ENCODE measurements around the gene R3HDM2.
"Not testable (repeated sequence)": the region's sequence is repeated elsewhere in the genome, so short reads cannot be mapped to it uniquely, and the experiment has no call there.

R3HDM2 gene

GRCh38 chr12:57452181-57452936 is 21.5 kb upstream of the R3HDM2 start:
- no peak for DNase-seq

GRCh38 chr12:57451233-57451778 is 20.5 kb upstream of the R3HDM2 start:
- DNase-seq: no peak

DNA sequence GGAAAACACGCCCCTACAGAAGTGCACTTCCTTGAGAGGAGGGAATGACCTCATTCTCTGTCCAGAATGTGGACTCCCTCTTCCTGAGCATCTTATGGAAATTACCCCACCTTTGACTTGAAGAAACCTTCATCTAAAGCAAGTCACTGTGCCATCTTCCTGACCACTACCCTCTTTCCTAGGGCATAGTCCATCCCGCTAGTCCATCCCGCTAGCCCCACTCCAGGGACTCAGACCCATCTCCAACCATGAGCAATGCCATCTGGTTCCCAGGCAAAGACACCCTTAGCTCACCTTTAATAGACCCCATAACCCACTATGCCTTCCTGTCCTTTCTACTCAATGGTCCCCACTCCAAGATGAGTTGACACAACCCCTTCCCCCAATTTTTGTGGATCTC is 19.2 kb upstream of the R3HDM2 start:
- DNase-seq: no peak

- DNase-seq: no peak
Observed at GRCh38 chr12:57449375-57449774, 18.5 kb upstream of the R3HDM2 start.

GRCh38 chr12:57448669-57449068 is 17.8 kb upstream of the R3HDM2 start:
- no peak for DNase-seq

GRCh38 chr12:57446292-57446960 is 15.6 kb upstream of the R3HDM2 start:
- no peak for DNase-seq

GRCh38 chr12:57444744-57445143 is 13.9 kb upstream of the R3HDM2 start:
- no peak for DNase-seq

DNA sequence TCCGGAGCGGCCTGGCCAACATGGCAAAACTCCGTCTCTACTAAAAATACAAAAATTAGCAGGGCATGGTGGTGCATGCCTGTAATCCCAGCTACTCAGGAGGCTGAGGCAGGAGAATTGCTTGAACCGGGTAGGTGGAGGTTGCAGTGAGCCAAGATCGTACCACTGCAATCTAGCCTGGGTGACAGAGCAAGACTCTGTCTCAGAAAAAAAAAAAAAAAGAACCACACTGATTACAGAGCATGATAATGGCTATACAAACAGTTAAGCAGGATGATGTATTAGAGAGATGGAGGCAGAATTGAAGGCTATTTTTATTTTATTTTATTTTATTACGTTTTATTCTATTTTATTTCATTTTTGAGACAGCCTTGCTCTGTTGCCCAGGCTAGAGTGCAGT is 13.5 kb upstream of the R3HDM2 start:
- DNase-seq: not testable (repeated sequence)

- no peak for DNase-seq
Observed at GRCh38 chr12:57441846-57442427, 11.1 kb upstream of the R3HDM2 start.

- not testable (repeated sequence) for DNase-seq
Observed at GRCh38 chr12:57441393-57441792, 10.6 kb upstream of the R3HDM2 start.

GRCh38 chr12:57439762-57440266 is 9.0 kb upstream of the R3HDM2 start:
- DNase-seq: no peak

DNA sequence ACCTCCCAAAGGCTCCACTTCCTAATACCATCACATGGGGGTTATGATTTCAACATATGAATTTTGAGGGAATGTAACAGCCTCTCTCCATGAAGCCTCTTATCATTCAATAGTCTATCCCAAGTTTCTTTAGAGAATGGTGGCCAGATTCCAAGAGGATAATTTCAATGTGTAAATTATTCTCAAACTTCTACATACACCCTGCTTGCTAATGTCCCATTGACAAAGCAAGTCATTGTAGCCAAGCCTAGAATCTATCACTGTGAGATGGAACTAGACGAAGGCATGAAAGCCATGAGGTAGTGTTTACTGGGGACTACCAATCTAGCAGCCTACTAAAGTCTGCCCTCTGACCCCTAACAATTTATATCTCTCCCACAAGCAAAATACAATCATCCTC is 7.6 kb upstream of the R3HDM2 start:
- no peak for DNase-seq

DNA sequence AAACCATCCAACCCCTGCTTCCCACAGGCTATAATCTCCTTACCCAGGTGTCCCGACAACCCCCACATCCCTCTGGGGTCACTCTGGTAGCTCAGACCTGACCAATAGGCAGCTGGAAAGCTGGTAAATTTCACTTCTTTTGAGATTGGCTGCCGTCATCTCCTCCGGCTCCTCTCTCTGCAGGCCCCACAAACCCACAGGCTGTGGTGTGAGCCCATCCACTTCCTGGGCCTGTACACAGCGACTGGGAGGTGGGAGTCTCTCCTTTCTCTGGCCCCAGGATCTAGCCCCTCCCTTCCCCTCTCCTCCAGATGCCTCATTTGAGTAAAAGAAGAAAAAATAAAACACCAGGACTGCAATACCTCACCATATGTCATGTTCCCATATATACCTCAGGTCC is 4.5 kb upstream of the R3HDM2 start:
- DNase-seq: no peak

- no peak for DNase-seq
Observed at GRCh38 chr12:57434517-57435223, 3.8 kb upstream of the R3HDM2 start, which contains the start of gene INHBC. Gene INHBC, plus strand, starts transcription at chr12:57434784. Its CDS starts 103 bp downstream, at chr12:57434887.

DNA sequence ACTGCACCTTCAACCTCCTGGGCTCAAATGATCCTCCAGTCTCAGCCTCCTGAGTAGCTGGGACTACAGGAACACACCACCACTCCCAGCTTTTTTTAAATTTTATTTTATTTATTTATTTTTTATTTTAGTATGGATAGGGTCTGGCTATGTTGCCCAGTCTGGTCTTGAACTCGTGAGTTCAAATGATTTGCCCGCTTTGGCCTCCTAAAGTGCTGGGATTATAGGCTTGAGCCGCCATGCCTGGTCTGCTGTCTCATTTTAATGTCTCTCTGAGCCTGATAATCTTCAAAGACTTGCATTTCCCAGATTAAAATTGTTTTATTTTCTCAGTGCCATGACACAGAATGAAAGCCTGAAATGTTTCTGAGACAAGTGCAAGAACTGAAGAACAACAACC is 2.5 kb upstream of the R3HDM2 start:
- no peak for DNase-seq

GRCh38 chr12:57431654-57432188 is 878 bp upstream of the R3HDM2 start:
- DNase-seq: no peak

DNA sequence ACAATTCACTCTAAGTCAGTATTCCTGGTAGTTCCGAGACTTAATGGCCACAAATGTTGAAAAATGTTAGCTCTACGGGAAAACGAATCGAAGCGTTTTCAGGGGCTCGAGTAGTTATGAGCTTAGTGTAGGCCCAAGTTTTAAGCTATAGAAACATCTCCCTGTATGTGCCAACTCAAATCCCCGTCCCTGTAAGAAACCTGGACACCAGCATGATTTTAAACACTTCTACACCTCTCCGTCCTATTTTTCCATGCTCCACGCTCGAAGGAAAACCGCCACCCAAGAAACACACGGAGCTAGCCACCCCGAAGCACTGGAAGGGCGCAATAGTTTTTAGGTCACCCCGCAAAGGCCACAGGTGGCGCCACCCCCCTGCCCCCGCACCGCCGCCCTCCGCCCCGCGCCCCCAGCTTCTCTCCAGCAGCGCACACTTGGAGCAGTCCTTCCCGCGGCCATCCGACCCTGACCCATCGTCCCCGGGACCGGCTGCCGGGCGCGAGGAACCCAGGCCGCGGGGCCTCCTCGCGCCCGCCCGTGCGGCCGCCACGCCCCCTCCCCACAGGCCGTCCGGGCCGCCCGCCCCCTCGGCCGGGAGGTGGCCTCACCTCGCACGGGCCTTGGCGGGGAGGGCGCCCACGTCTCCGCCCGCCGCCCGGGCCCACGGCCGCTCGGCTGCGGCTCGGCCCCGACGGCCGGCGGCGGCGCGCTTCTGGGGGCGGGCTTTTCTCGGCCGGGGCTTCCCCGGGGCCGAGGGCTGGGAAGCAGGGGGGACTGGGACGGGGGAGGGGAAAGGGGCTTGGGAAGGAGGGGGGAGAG is 522 bp downstream of the R3HDM2 start:
- no peak for DNase-seq

DNA sequence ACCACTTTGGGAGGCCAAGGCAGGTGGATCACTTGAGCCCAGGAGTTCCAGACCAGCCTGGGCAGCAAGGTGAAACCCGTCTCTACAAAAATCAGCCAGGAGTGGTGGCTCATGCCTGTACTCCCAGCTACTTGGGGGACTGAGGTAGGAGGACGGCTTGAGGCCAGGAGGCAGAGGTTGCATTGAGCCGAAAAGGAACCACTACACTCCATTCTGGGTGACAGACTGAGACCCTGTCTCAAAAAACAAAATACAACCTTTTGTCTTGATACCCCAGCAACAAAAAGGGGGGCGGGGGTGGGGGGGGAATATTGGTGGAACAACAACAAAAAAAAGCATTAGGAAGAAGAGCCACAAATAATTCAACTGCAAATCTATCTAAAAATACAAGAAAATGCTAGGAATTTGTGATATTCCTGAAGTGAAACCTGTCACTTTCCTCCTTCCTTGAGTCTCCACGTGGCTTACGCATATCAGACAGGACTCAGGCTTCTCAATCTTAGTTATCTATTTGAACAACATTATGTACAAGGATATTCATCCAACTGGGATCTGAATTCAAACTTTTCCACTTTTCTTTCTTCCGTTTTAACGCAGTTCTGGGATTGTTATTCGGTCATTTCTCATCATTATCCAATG is 1.3 kb downstream of the R3HDM2 start:
- no peak for DNase-seq

- DNase-seq: no peak
Observed at GRCh38 chr12:57428965-57429364, 1.9 kb downstream of the R3HDM2 start.

- not testable (repeated sequence) for DNase-seq
Observed at GRCh38 chr12:57426948-57427347, 3.9 kb downstream of the R3HDM2 start.

- no peak for DNase-seq
Observed at GRCh38 chr12:57420482-57420881, 10.4 kb downstream of the R3HDM2 start.

Data from effector CD8-positive, alpha-beta T cell (primary cell).